Sigmoid colon (tissue), 4 donors: ENCODE measurements around the gene VMAC.

ENCODE experiments used
- POLR2A ChIP-seq, 2 donors: fragments of 450-650 bp; IDR thresholded peaks; one replicate each; pipeline ENCODE4 v1.6.1; 2016; ENCODE audit warnings: antibody characterized with exemption in 2 of 2, mild to moderate bottlenecking in 2 of 2, moderate library complexity in 2 of 2
- POLR2AphosphoS5 ChIP-seq, 4 donors: sonication (generic); formaldehyde crosslinking; IDR thresholded peaks; one replicate each; pipeline ENCODE4 v1.6.1; 2017; ENCODE audit warnings: antibody characterized with exemption in 4 of 4
- TF ChIP-seq, protein P1 (sequence below), 4 experiments: fragments of 450-650 bp in 3 of 4; fragments of 200-600 bp in 1 of 4; IDR thresholded peaks; one replicate each; pipeline ENCODE4 v1.5.1; 2016 to 2019; ENCODE audit warnings: antibody characterized with exemption in 4 of 4, mild to moderate bottlenecking in 3 of 4, moderate library complexity in 2 of 4

DNA sequence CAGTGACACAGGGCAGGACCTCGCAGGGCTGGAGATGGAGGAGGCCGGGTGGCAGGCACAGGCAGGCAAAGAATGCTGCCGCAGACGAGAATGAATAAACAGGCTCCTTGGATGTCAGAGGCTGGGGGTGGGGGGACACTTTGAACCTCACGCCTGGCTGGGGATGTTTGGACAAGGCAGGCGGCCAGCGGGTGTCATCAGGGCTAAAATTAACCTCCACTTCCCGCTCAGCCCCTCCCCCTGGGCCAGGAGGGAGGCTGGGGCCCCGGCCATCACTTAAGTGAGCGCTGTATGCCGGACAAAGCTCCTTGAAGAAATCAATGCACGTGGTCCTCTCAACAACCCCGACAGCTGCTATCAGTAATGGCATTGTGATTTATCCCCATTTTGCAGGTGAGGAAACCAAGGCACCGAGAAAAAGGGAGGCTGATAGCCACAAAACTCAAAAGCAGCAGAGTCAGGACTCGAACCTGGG is 24.0 kb upstream of the VMAC start:
- TF ChIP-seq, protein P1, sequence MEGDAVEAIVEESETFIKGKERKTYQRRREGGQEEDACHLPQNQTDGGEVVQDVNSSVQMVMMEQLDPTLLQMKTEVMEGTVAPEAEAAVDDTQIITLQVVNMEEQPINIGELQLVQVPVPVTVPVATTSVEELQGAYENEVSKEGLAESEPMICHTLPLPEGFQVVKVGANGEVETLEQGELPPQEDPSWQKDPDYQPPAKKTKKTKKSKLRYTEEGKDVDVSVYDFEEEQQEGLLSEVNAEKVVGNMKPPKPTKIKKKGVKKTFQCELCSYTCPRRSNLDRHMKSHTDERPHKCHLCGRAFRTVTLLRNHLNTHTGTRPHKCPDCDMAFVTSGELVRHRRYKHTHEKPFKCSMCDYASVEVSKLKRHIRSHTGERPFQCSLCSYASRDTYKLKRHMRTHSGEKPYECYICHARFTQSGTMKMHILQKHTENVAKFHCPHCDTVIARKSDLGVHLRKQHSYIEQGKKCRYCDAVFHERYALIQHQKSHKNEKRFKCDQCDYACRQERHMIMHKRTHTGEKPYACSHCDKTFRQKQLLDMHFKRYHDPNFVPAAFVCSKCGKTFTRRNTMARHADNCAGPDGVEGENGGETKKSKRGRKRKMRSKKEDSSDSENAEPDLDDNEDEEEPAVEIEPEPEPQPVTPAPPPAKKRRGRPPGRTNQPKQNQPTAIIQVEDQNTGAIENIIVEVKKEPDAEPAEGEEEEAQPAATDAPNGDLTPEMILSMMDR (IDR thresholded peaks at IDR 0.05), result no peak
- TF ChIP-seq POLR2AphosphoS5 (IDR thresholded peaks at IDR 0.05), result peak; percentile 3 to 75 (median 72)
- TF ChIP-seq POLR2A (IDR thresholded peaks at IDR 0.05), result no peak
